Lung microvascular endothelial cell (primary cell): Measurements from ENCODE around the gene SPAG16. TPM values are rescaled to one million over a fixed set of nuclear protein-coding genes. Genes with fewer than 3 reads are reported as not detected.
"Not testable (repeated sequence)": the region's sequence is repeated elsewhere in the genome, so short reads cannot be mapped to it uniquely, and the experiment has no call there.

Experiments used
- DNase-seq, 2 donors: peaks; one replicate each; pipeline versions ENCODE4 v3.0.0 to v3.0.0-alpha.2; 2010; ENCODE audit warnings: low read depth in 2 of 2
- total RNA-seq: library from RNA; depleted of rRNA; stranded (reverse); fragments of >200 nt; gene quantifications from 2 replicates; pipeline ENCODE4 v1.2.1, GENCODE V29; 2014

SPAG16 gene
- total RNA-seq, 1 donor from 2014 or later, result 9.1 TPM

GRCh38 chr2:213545481-213545880, 261.2 kb downstream of the SPAG16 start:
- no peak for DNase-seq

- DNase-seq, result no peak
These were observed 261.8 kb downstream of the SPAG16 start for GRCh38 chr2:213545964-213546475.

GRCh38 chr2:213551526-213551925, 267.3 kb downstream of the SPAG16 start:
- no peak for DNase-seq

GRCh38 chr2:213559053-213559452, 274.8 kb downstream of the SPAG16 start:
- no peak for DNase-seq

- no peak for DNase-seq
These were observed 277.5 kb downstream of the SPAG16 start for GRCh38 chr2:213561759-213562158.

- no peak for DNase-seq
These were observed 278.4 kb downstream of the SPAG16 start for GRCh38 chr2:213562539-213563180.

- no peak for DNase-seq
These were observed 282.6 kb downstream of the SPAG16 start for GRCh38 chr2:213566846-213567245.

GRCh38 chr2:213609570-213610170, 325.4 kb downstream of the SPAG16 start:
- no peak for DNase-seq

GRCh38 chr2:213627054-213627710, 342.9 kb downstream of the SPAG16 start:
- DNase-seq, result no peak

- DNase-seq, result no peak
These were observed 343.7 kb downstream of the SPAG16 start for GRCh38 chr2:213627835-213628460.

GRCh38 chr2:213640738-213641425, 356.6 kb downstream of the SPAG16 start:
- DNase-seq, result no peak

GRCh38 chr2:213644926-213645325, 360.7 kb downstream of the SPAG16 start:
- no peak for DNase-seq

- no peak for DNase-seq
These were observed 364.9 kb downstream of the SPAG16 start for GRCh38 chr2:213649176-213649575.

- no peak for DNase-seq
These were observed 380.6 kb downstream of the SPAG16 start for GRCh38 chr2:213664817-213665216.

- DNase-seq, result no peak
These were observed 385.4 kb downstream of the SPAG16 start for GRCh38 chr2:213669657-213670056.

- no peak for DNase-seq
These were observed 394.4 kb downstream of the SPAG16 start for GRCh38 chr2:213678437-213679218.

GRCh38 chr2:213679894-213680293, 395.6 kb downstream of the SPAG16 start:
- no peak for DNase-seq

GRCh38 chr2:213682276-213682675, 398.0 kb downstream of the SPAG16 start:
- no peak for DNase-seq

- no peak for DNase-seq
These were observed 403.9 kb downstream of the SPAG16 start for GRCh38 chr2:213688133-213688532.

GRCh38 chr2:213688825-213689224, 404.6 kb downstream of the SPAG16 start:
- DNase-seq, result not testable (repeated sequence)

- DNase-seq, result no peak
These were observed 405.3 kb downstream of the SPAG16 start for GRCh38 chr2:213689585-213689984.
